HG03571 (cell line): ENCODE data around the gene PRKCE.
"Not testable (repeated sequence)": the region's sequence is repeated elsewhere in the genome, so short reads cannot be mapped to it uniquely, and the experiment has no call there.

ENCODE experiments used
- ATAC-seq: cut with Tn5 transposase; IDR thresholded peaks from one replicate; pipeline ENCODE4 v1.9.1; 2021; ENCODE audit not compliant: unreplicated experiment

PRKCE gene

DNA sequence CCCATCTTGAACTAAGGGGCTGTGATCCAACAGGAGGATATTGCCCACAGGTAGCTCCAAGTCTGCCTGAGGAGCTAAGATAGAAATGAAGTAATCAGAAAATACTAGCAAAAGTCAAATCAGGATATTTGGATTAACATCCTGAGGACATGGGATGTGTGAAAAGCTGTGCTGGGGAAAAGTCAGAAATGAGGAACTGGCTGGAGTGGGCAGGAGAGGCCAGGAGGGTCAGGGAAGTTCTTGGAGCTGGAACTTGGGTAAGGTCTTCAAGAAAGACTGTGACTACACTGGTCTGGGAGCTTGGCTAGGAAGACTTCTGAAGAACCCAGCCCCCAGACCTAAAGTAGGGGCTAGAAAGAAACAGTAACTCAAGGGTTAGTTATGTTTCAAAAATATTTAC, 250.9 kb downstream of the PRKCE start:
- no peak for ATAC-seq

DNA sequence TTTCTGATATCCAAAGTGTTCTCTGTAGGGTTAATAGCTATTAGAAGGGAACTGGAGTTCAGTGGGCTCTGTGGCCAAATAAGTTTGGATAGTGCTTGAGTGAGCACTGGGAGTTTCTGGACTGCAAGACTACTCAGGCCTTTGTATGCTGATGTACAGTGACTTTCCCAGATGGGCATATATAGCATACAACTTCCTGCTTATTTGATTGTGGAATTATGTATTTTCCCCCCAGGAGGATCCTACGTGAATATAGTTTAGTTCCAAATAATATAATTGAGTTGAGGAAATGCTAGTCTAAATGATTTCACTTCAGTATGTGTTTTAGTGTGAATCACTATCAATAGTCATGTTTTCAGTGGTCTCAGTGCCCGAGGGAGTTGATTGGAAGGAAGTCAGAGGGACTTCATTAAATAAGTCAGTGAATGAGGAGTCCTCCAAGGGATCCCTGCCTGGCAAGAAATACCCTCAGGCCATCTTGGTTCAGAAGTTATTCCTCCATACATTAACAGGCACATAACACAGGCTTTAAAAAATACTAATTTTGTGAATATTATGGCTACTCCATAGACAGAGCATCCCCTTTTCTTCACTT, 251.4 kb downstream of the PRKCE start:
- no peak for ATAC-seq

DNA sequence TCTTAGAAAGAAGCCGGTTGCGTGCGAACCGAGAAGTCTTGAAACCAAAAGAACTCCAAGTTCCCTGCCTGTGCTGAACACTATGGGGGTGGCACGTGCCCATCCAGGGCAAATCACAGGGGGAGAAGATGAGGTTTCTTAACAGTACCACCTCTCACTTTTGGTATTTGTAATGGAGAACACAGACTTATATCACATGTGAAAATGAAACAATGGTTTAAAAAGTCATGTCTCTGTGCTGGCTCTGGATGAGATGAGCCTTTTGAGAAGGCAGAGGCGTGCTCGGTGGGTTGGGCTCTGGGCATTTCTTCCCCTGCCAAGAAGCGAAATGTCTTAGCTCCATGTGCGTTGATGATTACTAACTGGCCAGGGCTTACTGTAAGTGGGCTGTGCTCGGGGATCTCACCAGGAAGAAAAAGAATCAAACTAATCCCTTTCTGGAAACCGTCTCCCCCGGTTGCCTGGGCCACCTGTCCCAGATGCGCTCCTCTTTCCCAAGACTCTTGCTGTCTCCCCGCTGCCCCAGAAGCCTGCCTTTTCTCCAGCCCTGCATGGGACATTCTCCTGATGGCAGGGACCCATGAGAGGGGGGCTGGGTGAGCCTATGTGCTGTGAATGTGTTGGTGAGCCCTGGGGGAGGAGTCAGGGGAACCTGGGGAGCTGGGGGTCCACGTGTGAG, 252.9 kb downstream of the PRKCE start:
- ATAC-seq, result peak; percentile 60

DNA sequence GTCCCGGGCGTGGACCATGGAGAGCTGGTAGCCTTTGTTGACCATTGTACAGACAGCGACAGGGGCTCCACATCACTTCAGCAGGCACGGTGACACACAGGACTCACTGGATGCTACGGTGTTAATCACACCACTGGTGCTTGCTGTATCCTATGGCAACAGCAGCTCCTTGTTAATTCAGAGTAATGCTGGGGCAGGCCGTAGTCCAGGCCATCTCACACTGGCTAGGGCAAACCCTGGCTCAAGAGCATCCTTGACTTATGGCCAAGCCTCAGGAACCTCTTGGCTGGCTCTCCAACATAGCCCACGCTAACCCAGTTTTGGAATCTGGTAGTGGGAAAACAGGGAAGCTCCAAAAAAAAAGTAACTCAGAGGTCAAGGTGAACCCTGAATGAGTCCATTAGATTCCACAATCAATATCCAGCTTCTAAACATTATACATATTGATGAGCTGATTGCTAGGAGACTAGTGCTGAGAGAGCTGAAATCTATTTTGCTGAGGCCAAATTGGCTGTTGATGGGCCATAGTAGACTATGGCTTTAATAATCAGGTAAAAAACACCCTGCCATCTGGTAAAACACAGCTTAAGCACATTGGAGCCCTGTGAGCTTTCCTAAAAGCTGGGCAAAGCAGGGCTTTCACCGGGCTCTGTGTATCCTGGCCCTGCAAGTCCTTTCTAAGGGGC, 253.6 kb downstream of the PRKCE start:
- no peak for ATAC-seq

DNA sequence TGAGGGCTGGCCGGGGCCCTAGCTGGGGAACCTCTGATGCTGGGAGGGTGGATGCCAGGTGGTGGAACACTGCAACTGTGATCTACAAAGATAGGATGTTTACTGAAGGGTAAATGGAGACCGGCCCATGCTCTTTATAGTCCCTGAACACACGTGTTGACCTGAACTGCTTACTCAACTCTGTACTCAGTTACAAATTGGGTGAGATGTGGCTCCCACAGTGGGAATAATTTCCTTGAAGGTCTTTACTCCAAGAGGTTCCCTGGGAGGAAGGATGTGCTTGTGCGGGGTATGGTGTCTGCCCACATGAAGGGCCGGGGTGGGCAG, 254.1 kb downstream of the PRKCE start:
- ATAC-seq, result no peak

DNA sequence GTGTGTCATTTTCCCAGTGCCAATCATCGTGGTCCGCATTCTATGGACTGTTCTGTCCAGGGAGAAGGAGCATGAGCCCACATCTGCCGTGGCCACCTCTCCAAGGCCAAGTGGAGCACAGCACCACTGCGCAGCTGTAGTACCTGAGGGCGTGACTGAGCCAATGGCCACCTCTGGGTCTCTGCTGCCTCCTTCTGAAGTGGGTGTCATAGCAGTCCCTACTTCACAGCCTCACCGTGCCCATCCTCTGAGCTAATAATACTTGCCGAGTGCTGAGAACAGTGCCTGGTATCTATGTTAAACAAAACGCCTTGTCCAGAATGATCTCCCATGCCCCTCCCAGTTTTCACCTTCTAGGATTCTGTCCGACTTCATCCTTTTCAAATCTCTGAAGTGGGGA, 256.1 kb downstream of the PRKCE start:
- ATAC-seq, result no peak

DNA sequence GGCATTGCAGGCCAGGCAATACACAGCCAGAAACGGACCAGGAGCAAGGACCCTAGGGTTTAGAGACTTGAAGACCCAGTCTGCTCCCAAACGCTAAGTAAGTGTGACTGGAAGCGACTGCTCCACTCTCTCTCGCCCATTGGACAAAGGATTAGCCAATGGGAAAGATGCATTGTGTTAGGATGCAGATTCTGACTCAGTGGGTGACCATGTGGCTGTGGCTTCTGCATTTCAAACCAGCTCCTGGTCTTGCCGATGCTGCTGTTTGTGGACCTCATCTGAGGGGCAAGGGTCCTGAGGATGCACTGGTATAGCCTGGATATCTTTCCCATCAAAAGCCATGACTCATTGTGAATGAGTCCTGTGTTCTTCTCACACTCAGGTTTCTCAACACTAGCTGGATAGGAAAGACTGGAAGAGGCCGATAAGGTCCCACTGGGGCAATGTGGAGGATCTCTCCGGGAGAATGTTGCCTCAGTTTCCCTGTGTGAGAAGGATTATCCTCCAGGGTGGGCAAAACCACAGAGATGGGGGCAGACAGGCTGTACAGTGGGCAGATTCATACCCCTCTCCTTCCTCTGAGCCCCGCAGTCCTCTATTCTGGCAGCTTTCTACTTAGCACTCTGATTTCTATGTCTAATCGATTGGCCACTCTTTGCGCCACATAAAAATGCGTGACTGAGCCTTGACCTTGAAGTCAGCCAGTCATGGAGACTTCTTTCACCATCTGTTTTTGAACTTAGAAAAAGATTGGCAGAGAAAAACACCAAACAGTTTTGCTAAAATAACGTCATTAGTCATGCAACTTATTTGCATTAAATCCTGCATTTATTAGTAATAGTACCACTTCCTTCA, 257.1 kb downstream of the PRKCE start:
- no peak for ATAC-seq

DNA sequence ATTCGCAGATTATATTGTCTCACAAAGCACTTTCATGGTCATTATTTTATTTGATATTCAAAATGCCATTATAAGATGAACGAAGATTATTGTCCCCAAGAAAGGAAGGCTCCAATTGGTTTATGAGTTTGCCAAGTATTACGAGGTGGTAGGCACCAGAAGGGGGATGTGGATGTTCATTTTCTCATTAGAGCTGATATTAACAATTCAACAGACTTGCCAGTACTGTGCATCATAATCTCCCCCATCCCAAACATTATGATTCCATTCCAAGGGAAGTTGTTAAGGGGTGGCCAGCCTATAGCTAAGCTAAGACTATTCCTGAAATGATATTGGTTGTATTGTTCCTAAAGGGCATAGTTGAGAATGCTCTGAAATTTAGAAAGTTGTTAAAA, 257.7 kb downstream of the PRKCE start:
- no peak for ATAC-seq

DNA sequence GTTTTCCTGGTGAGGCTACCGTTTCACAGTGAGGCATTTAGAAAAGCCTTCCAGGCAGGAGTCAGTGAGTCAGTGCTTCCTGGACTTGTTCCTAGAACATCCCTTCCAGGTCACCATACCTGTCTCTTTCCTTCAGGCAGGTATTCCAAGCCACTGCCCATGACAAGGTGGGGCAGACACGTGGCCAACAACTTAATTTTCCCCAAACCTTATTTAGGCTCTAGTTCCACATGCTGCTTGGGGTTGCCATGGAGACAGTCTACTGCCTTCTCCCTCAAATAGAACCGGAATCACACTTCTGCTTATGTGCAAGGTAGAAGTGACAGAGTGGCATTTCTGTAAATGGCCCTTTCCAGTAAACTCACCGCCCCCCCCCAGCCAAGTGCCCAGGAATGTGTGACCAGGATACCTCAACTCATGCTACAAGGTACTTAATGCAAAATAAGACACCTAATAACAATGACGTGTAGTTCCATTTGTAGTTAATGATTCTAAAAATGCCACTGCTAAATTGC, 258.3 kb downstream of the PRKCE start:
- ATAC-seq, result peak; percentile 52

DNA sequence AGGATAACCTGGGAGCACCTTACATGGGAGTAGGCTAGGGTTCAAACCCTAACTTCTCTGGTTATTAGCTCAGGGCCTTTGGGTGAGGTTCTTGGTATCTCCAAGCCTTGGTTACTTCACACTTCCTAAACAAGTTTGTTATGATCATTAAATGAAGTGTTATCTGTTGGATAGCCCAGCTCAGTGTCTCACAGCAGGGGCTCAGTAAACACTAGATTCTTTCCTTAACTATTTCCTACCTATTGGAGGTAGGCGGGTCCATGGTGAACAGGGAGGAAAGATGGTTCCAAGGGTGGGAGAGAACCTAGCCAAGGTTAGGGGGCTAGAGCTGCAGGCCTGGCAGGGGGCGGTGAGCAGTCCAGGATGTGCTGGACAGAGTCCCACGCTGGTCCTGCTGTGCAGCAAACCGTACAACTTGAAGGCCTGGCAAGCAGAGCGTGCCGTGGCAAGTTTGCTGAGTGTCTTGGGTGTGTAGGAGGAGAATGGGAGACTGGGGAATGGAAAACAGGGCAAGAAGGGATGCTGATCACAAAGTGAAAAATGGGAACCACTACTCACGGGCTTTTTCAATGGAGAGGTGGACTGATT, 259.1 kb downstream of the PRKCE start:
- no peak for ATAC-seq

DNA sequence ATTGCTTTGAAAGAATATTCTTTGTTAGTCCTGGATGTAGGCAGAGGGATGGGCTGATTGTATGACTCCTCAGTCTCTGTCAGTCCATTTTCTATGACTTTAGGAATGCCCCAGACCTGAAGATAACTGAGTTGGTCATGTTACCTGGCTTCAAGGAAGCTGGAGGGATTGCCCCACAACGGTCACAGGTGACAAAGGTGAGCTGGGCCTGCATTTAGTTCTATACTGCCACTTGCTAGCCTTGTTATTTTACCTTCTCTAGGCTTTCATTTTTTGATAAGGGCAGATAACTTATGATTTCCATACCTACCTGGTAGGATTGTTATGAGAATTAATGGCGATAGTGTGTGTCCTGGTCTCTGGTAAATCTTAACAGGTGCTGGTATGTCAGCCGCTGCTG, 260.1 kb downstream of the PRKCE start:
- ATAC-seq, result no peak

DNA sequence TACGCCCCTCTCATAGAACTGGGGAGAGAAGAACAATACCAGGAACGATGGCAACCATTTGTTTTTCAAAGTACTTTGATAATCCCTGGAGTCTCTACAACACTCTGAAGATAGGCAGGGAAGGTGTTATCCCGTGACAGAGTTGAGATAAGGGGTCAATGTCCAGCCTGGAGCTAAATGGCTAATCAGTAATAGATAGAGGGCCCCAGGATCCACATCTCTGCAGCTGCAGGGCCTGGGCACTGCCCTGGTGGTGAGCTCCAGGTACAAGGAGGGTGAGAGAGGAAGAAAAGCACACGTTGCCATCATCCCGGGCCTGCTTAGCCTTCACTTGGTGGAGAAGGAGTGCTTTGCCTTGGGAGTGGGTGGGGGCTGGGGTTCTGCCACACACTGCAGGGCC, 260.6 kb downstream of the PRKCE start:
- no peak for ATAC-seq

DNA sequence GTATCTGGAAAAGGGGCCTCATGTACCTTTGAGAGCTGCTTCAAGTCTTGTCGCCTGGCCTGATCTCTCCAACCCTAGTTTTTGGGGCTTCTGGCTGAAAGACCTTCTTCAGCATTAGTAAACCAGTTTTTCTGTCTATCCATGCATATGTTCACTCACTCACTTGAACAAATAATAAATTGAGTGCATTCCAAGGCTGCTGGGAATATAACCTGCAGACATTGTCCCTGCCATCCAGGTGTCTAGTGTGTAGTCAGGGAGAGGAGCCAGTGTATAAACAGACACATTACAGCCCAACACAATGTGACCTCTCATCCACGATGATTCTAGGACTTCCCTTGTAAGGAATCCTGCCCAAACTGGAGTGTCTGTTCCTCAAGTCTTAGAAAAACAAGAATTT, 262.1 kb downstream of the PRKCE start:
- ATAC-seq, result no peak

DNA sequence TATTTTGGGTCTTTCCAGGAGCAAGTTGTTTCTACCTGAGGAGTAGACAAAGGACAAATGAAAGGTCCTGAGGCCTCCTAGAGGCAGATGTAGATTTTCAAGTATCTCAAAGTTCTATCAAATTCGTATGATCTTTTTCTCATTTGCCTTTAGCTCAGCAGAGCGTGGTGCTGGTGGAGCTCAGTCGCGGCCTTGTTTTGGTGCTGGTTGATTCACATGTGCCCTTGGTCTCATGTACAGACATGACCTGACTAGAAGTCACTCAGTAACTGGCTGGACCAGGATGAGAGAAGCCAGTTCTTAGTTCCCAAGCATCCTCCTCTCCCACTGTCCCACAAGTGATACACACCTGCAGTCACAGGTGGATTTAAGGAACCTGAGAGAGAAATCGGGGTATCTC, 264.0 kb downstream of the PRKCE start:
- no peak for ATAC-seq

DNA sequence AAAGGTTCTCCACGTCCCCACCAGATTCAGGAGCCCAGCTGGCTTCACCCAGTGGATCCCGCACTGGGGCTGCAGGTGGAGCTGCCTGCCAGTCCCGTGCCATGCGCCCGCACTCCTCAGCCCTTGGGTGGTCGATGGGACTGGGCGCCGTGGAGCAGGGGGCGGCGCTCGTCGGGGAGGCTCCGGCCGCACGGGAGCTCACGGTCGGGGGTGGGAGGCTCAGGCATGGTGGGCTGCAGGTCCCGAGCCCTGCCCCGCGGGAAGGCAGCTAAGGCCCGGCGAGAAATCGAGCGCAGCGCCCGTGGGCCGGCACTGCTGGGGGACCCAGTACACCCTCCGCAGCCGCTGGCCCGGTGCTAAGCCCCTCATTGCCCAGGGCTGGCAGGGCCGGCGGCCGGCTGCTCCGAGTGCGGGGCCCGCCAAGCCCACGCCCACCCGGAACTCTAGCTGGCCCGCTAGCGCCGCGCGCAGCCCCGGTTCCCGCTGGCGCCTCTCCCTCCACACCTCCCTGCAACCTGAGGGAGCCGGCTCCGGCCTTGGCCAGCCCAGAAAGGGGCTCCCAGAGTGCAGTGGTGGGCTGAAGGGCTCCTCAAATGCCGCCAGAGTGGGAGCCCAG, 266.2 kb downstream of the PRKCE start:
- not testable (repeated sequence) for ATAC-seq

DNA sequence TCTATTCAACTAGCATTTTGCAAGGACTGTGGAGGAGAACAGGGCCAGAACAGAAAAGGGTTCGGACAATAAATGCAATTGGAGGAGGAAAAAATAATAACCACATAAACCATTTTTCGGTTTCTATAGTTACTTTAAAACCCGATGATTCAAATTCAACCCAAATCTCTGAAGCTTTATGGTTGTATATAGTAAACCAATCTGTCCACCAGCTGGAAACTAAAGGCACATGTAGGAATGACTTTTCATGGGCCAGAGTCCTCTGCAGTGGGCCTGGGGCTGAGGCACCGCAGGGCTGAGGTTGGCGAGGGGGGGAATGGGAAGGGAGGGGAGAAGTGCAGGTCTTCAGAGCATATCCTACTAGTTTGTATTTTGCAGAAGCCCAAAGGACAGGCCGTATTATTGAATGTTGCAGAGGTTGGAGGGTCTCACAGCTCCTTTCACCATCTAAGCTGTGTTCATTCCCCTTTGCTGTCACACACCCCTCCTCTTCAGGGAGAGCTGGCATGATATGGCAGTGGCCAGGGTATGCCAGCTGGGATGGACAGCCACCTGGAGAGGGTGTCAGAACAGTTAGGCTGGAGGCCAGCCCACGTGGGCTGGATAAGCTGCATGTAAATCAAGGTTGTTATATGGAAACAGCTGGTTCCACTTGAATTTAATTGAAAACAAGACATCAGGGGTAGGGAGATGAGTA, 267.1 kb downstream of the PRKCE start:
- ATAC-seq, result no peak

DNA sequence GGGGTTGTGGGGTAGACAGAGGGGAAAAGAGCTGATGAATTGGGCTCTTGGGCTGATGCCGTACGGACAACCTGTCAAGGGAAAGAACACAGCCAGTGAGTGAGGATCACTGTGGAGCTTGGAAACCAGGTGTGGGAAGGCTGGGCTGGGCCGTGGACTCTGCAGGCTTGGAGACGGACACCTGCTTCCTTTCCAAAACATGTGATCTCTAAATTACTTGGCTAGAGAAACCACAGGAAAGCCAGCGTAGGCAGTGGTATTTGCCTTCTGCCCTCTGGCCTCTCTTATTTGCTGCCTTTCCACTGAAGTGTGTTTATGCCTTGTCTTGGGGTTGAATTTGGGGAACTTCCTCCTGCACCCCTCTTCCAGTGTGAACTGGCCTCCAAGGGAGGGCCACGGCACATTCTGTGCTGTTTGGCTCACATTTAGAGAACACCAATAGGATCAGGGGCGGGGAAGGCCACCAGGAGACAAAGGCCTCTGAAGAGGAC, 267.7 kb downstream of the PRKCE start:
- no peak for ATAC-seq

DNA sequence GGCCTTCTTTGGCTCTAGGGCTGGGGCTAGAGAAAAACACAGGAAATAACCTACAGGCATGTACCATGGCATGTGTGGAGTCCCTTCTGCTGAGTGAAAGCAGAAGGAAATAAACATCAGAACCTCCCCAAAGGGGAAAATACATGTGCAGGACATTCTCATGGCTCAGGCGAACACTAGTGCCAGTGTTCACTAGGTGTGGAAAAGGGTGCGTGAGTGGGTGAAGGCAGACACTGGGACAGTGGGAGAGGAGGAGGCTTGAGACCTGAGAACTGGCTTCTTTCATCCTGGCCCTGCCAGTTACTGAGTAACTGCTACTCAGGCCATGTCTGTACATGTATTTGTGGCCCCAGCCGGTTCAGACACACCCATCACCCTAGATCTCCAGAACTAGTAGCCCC, 268.2 kb downstream of the PRKCE start:
- no peak for ATAC-seq

DNA sequence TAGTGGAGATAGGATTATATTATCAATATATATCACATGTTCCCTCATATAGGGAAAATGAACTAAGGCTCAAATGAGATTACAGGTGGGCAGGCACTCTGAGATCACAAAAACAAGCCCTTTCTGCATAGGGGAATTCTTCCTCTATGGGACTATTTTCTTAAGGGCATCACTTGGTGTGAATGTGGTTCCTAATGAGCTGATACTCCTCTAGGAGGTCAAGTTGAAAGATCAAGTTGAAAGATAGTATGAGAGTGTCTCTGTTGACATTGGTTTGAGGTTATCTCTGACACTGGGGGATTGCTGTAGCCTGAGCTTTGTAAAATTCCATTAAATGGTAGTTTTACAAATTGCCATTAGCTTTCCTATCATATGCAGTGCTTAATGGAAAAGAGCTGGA, 270.4 kb downstream of the PRKCE start:
- ATAC-seq, result no peak

DNA sequence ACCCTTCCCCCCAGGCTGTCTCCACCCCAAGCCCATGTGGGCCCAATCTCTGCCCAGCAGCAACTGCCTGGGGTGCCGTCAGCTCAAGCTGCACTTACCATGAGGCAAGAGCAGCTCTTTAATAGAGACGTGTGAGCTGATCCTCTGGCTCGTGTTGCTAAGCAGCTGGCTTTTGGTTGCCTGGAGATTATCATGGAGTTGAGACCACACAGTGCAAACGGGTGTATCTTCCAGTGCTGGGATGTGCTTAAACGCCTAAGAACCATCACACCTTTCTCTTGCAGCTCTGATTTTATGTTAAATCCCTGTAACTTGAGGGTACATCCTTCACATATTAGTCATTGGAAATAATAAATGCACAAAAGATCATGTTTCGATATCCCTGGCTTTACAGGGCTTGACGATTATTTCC, 271.1 kb downstream of the PRKCE start:
- ATAC-seq, result no peak
